ENCODE results near the gene PRTN3.
"Not testable (repeated sequence)": the region's sequence is repeated elsewhere in the genome, so short reads cannot be mapped to it uniquely, and the experiment has no call there.

PRTN3 gene

DNA sequence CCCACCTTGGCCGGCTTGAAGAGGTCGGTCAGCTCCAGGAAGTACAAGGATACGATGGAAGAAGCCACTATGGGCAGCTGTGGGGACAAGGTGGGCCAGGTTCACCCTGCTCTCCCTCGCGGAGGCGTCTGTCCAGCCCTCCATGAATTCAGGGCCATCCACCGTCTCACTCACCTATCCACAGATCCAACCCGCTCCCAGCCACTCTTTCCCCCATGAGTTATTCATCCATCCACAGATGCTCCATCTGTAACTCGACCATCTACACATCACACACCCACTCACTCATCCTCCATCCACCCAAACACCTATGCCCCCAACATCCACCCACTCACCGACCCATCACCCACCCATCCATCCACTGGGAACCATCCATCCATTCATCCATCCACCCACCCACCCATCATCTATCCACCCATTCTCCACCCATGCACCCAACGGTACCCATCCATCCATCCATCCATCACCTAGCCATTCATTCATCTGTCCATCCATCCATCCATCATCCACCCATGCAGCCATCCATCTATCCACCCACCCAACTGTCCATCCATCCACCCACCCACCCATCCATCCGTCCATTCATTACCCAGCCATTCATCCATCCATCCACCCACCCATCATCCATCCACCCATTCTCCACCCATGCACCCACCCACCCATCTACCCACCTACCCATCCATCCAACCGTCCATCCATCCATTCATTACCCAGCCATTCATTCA, 24.9 kb upstream of the PRTN3 start:
- no peak for DNase-seq (ENCODE audit: low spot score)

DNA sequence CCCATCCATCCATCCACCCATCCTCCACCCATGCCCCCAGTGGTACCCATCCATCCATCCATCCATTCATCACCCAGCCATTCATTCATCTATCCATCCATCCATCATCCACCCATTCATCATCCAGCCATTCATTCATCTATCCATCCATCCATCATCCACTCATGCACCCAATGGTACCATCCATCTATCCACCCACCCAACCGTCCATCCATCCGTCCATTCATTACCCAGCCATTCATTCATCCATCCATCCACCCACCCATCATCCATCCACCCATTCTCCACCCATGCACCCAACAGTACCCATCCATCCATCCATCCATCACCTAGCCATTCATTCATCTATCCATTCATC, 24.3 kb upstream of the PRTN3 start:
- DNase-seq (ENCODE audit: low spot score), result no peak

DNA sequence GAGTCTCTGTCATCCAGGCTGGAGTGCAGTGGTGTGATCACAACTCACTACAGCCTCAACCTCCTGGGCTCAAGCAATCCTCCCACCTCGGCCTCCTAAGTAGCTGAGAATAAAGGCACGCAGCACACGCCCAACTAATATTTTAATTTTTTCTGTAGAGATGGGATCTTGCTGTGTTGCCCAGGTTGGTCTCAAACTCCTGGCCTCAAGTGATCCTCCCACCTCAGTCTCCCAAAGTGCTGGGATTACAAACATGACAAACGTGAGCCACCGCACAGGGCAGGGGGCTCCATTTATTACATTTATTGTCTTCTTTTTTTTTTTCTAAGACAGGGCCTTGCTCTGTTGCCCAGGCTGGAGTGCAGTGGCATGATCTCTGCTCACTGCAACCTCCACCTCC, 20.6 kb upstream of the PRTN3 start:
- DNase-seq (ENCODE audit: low spot score), result not testable (repeated sequence)

DNA sequence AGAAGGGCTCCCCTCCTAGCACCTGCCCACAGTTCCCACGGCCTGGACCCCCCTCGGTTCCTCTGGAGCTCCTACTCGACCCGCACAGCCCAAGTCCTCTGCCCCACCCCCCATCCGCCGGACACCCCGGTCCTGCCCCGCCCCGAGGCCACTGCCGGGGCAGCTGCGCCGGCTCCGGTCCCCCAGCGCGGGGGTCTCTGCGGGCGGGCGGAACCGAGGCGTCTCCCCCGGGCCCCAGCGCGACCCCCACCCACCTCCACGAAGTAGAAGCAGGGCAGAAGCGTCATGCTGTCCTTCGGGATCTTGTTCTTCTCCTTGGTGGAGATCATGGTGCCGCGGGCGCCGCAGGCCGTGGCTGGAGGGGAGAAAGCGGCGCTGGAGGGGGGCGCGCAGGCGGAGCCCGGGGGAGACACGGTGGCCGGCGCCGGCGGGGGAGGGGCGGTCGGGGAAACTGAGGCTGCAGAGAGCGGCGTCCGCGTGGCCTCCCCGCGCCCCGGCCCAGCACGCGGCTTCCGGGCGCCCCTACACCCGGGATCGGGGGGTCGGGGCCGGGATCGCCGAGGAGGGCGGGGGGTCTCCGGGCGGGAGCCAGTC, 19.5 kb upstream of the PRTN3 start:
- DNase-seq (ENCODE audit: low spot score), result no peak

DNA sequence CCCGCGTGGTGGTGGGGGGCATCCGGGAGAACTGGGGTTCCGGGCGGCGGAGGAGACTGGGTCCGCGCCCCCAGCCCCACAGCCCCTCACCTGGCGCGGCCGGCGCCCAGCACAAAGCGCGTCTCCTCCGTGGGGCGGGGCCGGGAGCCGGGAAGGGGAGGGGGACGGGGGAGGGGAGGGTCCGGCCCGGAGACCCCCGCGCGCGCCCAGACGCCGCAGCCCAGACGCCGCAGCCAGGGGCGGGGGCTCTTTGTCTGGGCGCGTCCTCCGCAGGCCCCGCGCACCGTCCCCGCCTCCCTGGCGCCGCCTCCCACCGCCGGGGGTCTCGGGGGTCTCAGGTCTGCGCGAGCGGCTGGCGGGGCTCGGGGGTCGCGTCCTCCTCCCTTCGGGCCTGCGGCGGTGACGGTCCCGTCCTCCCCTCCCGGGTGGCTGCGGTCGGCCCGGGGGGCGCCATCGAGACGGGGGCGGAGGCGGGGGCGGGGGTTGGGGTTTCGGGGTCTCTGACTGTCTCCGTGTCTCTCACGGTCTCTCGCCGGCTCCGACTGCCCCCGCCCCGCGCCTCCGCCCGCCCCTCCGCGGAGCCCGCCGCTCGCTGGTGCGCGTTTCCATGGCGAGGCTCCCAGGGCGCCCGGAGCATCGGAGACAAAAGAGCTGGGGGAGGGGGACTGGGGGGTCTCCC, 18.8 kb upstream of the PRTN3 start, which contains the start of gene PLPPR3:
TSS of gene PLPPR3 (minus strand) at position 131 of the 679 bp plus-strand sequence. CDS start 396 bp downstream, outside the sequence.
- DNase-seq (ENCODE audit: low spot score), result no peak

DNA sequence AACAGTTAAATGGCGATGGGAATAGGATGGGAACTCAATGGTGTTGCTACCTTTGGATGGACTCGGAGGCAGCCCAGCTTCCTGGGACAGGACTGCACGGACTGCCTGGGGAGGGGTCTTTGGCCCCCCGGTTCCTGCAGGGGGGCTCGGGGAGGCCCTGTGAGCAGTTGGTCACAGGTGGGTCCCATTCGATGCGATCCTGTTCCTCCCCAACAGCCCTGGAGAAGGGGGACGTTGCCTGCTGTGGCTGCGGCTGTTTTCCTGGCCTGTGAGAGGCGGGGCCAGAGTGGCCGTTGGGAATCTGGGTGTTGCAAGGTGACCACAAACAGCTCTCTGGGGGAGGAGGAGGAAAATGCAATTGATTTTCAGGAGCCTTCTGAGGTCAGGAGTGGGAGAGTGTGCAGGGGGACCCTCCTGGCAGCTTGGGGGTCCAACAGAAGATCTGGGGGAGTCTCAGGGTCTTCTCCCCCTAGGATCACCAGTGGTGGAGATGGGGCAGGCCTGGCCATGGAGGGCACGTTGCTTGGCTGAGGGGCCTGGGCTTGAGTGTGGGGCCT, 17.2 kb upstream of the PRTN3 start:
- DNase-seq (ENCODE audit: low spot score), result no peak

DNA sequence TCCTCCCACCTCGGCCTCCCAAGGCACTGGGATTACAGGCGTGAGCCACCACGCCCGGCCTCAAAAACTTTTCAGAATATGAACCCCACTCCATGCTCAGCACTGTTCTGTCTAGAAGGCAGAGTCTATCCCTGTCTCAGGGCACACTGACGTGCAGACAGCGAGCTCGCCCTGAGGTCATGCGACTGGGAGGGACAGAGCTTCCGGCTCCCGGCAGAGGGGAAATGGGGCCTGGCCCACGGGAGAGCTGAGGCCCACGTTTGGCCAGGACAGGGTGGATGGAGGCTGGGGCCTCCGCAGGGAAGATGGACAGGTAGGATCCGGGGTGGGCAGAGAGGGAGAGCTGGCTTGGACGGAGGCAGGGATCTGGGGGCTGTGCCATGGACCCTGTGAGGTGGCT, 15.9 kb upstream of the PRTN3 start:
- no peak for DNase-seq (ENCODE audit: low spot score)

DNA sequence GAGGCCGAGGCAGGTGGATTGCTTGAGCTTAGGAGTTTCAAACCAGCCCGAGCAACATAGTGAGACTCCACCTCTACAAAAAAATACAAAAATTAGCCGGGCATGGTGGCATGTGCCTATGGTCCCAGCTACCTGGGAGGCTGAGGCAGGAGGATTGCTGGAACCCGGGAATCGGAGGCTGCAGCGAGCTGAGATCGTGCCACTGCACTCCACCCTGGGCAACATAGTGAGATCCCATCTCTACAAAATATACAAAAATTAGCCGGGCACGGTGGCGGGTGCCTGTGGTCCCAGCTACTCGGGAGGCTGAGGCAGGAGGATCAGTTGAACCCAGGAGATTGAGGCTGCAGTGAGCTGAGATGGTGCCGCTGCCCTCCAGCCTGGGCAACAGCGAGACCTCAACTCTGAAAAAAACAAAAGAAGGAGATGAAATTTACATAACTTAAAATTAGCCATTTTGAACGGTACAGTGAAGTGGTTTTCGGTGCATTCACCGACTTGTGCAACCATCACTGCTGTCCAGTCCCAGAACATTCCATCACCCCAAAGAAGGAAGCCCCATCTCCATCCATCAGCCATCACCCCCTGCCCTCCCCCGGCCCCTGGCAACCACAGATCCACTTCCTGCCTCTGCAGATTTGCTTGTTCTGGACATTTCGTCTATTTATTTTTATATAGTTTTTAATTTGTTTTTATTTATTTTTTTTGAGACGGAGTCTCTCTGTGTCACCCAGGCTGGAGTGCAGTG, 14.7 kb upstream of the PRTN3 start:
- no peak for DNase-seq (ENCODE audit: low spot score)

DNA sequence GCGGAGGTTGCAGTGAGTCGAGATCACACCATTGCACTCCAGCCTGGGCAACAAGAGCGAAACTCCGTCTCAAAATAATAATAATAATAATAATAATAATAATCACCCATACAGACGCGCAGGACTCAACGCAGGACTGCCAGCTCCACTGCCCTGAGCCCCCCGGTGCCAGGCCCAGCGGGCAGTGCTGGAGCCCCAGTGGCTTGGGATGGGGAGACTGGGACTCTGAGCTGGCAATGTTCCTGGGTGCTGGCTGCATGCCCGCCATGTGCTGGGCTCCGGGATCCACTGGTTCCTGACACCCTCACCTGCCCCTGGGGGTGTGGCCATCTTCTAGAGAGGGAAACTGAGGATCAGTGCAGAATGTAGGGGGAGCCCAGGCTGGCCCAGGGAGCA, 13.5 kb upstream of the PRTN3 start:
- no peak for DNase-seq (ENCODE audit: low spot score)

DNA sequence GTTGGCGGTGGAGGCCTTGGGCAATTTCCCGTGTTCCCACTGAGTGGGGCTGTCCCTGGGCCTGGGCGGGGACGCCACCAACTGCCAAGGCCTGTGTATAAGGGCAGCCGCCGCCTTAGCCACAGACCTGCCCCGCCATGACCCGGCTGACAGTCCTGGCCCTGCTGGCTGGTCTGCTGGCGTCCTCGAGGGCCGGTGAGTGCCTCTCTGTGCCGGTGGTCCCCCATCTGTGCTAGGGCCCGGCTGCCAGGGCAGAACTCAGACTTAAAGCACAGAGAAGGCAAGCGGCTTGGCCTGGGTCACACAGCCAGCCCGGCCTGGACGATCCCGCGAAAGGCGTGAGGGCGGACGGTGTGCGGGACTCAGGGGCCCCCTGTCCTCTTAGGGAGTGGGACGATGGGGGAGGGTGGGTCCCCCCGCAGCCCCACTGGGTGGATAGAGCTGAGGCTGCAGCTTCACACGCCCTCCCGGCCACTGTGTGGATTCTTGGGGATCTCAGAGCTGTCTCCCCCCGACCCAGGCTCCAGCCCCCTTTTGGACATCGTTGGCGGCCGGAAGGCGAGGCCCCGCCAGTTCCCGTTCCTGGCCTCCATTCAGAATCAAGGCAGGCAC, 13.0 kb upstream of the PRTN3 start, which contains the start of gene AZU1:
TSS of gene AZU1 (plus strand) at position 128 of the 612 bp plus-strand sequence. CDS start at position 138, 10 bp downstream.
- DNase-seq (ENCODE audit: low spot score), result no peak

DNA sequence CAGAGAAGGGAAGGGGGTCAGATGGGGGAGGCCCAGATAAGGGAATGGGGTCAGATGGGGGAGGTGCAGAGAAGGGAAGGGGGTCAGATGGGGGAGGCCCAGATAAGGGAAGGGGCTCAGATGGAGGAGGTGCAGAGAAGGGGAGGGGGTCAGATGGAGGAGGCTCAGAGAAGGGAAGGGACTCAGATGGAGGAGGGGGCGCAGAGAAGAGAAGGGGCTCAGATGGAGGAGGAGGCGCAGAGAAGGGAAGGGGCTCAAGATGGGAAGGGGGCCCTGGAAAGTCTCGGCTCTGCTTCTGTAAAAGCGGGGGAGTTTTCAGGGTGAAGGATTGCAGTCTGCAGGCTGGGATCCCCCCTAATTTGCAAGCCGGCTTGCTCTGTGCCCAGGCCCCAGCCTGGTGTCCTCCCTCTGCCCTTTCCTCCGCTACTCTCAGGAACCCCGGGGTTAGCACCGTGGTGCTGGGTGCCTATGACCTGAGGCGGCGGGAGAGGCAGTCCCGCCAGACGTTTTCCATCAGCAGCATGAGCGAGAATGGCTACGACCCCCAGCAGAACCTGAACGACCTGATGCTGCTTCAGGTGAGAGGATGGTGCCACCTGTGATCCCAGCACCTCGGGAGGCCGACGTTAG, 11.6 kb upstream of the PRTN3 start:
- DNase-seq (ENCODE audit: low spot score), result no peak

DNA sequence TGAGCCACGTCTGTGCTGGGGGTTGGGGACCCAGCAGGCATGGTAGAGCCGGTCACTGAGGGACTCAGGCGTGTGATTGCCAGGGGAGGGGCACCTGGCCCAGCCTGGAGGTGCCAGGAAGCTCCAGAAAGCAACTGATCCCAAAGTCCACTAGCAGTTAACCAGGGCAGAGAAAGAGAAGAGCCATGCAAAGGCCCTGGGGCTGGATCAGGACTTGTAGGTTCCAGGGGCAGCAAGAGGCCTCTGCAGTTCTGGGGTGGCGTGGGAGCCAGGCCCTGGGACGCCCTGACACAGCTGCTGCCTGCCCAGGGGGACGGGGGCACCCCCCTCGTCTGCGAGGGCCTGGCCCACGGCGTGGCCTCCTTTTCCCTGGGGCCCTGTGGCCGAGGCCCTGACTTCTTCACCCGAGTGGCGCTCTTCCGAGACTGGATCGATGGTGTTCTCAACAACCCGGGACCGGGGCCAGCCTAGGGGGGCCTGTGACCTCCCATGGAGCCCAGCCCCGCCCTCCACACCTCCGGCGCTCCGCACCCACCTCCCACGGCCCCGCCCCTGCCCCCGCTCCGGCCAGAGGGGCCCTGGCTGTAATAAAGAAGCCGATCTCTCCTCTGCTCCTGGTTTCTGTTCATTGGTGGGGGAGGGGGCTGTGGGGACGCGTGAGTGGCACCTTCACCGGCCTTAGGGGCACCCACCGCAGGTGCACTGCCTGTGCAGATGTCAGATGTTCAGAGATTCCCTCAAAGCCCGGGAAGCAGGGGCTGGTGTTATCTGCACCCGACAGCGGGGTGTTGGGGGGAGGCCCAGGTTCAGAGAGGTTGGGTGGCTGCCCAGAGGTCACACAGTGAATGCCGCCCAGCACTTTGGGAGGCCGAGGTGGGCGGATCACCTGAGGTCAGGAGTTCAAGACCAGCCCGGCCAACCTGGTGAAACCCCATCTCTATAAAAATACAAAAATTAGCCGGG, 9.1 kb upstream of the PRTN3 start:
- no peak for DNase-seq (ENCODE audit: low spot score)

DNA sequence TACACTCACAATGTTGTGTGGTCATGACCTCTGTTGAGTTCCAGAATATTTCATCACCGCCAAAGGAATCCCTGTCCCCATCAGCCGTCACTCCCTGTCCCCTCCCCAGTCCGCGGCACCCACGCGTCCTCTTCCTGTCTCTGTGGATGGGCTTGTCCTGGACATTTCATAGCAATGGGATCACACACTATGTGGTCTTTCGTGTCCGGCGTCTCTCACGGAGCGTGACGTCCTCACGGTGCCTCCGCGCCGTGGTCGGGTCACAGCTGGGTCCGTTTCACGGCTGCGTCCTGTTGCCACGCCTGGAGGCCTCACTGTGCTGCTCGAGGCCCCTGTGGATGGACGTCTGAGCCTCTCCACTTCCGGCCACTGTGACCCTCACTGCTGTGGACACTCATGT, 6.6 kb upstream of the PRTN3 start:
- no peak for DNase-seq (ENCODE audit: low spot score)

DNA sequence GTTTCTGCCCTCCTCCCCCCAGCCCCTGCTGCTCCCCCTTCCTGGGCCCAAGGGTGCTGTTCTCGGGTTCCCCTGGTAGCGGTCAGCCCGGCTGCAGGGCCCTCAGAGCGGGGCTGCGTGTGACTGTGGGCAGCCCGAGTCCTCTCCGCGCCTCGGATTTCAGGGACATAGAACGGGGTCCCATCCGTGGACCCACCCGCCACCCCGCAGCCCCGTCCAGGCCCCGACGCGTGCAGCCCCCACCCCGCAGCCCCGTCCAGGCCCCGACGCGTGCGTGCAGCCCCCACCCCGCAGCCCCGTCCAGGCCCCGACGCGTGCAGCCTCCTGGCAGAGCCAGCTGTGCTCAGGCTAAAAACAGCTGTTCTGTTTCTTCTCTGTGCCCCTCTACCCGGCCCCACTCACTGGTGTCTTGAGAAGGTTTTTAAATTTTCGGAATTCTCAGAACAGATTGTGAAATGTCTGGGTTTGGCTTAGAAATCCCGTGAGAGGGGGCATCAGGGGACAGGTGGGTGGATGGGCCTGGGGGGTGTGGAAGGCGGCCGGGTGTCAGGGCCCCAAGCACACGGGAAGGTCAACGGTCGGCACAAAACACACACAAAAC, 5.5 kb upstream of the PRTN3 start:
- no peak for DNase-seq (ENCODE audit: low spot score)

DNA sequence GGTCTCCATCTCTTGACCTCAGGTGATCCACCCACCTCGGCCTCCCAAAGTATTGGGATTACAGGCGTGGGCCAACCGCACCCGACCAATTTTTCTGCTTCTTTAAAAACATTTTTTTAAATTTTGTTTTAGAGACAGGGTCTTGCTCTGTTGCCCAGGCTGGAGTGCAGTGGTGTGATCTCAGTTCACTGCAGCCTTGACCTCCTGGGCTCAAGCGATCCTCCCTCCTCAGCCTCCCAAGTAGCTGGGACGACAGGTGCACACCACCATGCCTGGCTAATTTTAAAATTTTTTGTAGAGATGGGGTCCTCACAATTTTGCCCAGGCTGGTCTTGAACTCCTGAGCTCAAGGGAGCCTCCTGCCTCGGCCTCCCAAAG, 2.0 kb downstream of the PRTN3 start:
- not testable (repeated sequence) for DNase-seq (ENCODE audit: low spot score)

DNA sequence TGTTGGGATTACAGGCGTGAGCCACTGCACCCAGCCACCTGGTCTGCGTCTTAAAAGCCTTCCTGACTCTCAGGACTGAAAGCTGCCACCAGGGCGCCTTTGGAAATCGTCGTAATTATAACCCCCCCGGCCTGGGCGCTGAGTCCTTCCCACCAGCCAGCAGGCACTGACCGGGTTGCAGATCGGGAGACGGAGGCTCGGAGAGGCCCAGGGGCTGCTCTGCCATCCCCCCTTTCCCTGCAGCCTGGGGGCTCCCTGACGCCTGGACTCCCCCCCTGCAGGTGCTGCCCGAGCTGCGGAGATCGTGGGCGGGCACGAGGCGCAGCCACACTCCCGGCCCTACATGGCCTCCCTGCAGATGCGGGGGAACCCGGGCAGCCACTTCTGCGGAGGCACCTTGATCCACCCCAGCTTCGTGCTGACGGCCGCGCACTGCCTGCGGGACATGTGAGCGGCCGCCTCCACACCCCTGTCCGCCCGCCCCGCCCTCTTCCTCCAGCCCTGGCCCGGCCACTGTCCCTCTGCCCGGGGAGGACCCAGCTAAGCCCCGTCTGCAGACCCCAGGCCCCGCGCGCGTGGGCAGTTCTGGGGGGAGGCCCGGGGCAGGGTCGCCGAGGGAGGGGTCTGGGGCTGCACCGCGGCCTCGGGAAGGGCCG, 2.5 kb downstream of the PRTN3 start:
- DNase-seq (ENCODE audit: low spot score), result no peak

DNA sequence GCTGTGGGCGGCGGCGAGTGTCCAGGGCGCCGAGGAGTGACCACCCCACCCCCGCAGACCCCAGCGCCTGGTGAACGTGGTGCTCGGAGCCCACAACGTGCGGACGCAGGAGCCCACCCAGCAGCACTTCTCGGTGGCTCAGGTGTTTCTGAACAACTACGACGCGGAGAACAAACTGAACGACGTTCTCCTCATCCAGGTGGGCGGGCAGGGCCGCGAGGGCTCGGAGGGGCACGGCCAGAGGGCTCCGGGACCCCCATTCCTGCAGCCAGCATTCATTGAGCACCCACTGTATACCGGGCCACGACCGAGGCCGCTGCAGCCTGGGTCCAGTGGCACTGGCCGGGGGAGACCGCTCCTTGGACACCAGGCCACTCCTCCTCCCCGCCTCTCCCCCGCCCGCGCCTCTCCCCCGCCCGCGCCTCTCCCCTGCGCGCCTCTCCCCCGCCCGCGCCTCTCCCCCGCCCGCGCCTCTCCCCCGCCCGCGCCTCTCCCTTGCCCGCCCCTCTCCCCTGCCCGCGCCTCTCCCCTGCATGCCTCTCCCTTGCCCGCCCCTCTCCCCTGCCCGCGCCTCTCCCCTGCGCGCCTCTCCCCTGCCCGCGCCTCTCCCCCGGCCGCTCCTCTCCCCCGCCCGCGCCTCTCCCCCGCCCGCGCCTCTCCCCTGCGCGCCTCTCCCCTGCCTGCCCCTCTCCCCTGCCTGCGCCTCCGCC, 3.2 kb downstream of the PRTN3 start:
- DNase-seq (ENCODE audit: low spot score), result no peak

DNA sequence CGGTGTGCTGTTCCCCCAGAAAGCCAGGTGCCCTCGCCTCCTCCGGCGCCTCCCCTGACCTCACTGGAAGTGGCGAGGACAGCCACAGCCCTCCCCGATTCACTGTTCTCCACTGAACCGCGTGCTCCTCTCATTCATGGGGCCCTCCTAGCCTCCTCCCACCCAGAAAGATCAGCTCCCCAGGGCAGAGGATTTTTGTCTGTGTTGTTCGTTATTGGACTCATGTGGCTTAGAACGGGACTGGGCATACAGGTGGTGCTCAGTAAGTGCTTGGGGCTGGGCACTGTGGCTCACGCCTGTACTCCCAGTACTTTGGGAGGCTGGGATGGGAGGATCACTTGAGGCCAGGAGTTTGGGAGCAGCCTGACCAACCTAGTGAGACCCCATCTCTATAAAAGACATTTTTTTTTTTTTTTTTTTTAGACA, 3.8 kb downstream of the PRTN3 start:
- DNase-seq (ENCODE audit: low spot score), result no peak
